ENCODE results near the gene FUT3.

The FUT3 gene

DNA sequence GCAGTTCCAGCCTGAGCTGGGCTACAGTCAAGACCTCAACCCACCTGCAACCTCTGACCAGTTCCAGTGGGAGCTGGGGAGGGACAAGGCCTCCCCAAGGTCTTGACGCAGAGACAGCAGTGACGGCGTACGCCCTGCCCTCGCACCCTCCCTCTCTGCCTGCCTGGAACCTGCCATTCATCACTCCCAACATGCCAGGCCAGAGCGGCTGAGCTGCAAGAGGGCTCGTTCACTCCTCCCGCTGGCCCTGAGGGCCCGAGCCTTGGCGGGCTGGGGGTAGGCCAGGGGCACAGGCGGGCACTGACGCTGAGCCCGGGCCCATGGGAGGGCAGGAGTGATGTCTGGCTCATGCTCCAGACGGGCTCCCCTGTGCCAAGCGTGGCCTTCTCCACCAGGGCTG lies 44.2 kb upstream of the FUT3 start:
- TF ChIP-seq, protein P1, sequence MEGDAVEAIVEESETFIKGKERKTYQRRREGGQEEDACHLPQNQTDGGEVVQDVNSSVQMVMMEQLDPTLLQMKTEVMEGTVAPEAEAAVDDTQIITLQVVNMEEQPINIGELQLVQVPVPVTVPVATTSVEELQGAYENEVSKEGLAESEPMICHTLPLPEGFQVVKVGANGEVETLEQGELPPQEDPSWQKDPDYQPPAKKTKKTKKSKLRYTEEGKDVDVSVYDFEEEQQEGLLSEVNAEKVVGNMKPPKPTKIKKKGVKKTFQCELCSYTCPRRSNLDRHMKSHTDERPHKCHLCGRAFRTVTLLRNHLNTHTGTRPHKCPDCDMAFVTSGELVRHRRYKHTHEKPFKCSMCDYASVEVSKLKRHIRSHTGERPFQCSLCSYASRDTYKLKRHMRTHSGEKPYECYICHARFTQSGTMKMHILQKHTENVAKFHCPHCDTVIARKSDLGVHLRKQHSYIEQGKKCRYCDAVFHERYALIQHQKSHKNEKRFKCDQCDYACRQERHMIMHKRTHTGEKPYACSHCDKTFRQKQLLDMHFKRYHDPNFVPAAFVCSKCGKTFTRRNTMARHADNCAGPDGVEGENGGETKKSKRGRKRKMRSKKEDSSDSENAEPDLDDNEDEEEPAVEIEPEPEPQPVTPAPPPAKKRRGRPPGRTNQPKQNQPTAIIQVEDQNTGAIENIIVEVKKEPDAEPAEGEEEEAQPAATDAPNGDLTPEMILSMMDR (IDR thresholded peaks at IDR 0.05; ENCODE audit: extremely low read depth, insufficient read depth, missing control alignments): no peak
- no peak for DNase-seq (ENCODE audit: low spot score)
- in situ Hi-C loops (cut with MboI; ENCODE audit: low pct_unique_long_range_greater_than_20kb, low sequenced_read_pairs, unreplicated experiment): no loop called here

DNA sequence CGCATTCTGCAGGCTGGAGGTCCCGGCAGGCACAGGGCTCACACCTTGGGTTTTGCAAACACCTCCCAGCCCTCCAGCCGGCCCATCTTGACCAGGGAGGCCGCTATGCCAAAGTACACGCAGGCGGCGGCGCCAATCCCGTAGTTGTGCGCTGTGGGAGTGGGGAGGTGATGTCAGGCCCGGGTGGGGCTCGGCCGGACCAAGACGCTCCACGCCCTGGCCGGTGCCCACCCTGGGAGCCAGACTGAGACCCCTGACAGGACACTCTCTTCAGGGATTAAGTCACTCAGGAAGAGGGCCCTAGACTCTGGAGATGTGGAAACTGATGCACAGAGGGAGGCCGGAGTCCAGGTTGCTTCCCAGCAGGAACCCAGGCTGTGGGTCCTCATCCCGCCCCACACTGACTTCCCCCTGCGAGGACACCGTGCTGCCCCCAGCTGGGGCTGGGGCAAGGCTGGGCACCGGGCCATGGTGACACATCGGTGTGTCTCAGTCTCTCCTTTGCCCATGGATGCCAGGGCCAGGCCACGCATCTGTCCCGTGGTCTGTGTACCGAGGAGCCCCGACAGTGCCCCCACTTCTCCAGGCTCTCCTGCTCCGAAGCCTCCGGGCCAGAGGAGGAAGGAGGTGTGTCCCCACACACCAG lies 43.6 kb upstream of the FUT3 start:
- no peak for DNase-seq (ENCODE audit: low spot score)
- TF ChIP-seq, protein P1 (IDR thresholded peaks at IDR 0.05; ENCODE audit: extremely low read depth, insufficient read depth, missing control alignments): no peak
- in situ Hi-C loops (cut with MboI; ENCODE audit: low pct_unique_long_range_greater_than_20kb, low sequenced_read_pairs, unreplicated experiment): no loop called here

DNA sequence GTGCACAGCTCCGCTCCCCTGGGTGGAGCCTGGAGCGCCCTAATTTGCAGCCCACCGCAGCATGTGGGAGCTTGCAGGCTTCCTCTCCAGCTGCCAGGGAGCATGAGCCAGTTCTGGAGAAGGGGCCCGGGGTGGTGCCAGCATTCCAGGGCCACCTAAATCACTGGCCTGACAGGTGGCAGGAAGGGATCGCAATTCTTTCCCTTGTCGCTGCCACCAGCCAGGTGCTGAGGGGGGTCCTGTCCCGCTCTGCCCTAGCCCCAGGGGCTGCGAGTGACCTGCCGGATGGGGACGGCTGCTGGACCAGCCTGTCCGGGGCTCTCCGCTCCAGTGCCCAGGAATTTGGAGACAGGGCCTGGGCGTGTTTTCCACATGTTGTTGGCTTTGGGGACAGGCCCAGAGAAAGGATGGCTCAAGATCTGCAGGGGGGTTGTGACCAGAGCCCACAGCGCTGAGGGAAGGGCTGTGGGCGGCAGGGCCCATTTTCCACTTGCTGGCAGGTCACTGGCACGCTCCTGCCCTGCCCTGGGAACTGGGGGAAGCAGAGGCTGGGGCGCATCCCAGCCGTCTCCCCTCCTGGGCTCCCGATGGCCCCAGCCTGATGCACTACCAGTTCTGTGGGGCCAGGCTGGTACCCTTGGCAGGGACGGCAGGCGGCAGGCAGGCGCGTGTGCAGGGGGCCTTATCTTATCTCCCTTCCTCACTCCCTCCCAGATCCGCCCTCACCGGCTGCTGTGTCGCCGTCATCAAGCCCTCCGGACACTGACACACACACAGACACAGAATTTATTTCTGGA lies 42.9 kb upstream of the FUT3 start:
- TF ChIP-seq, protein P1 (IDR thresholded peaks at IDR 0.05; ENCODE audit: extremely low read depth, insufficient read depth, missing control alignments): no peak
- in situ Hi-C loops (cut with MboI; ENCODE audit: low pct_unique_long_range_greater_than_20kb, low sequenced_read_pairs, unreplicated experiment): no loop called here
- DNase-seq (ENCODE audit: low spot score): no peak

DNA sequence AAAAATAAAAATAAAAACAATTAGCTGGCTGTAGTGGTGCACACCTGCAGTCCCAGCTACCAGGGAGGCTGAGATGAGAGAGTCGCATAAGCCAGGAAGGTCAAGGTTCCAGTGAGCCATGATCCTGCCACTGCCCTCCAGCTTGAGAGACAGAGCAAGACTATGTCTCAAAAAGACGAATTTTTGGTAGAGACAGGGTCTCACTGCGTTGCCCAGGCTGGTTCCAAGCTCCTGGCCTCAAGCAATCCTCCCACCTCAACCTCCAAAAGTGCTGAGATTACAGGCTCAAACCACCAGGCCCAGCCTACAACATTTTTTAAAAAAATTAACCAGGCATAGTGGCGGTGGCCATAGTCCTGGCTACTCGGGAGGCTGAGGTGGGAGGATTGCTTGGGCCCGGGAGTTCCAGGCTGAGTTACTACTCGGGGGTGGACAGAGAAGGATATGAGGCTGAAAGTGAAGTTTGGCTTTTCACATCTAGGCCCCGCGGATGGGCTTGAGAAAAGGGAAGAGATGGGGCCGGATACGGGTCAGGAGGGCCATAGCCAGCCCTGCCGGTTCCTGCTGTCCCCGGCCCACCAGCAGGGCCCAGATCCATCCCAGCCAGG lies 42.2 kb upstream of the FUT3 start:
- in situ Hi-C loops (cut with MboI; ENCODE audit: low pct_unique_long_range_greater_than_20kb, low sequenced_read_pairs, unreplicated experiment): no loop called here
- TF ChIP-seq, protein P1 (IDR thresholded peaks at IDR 0.05; ENCODE audit: extremely low read depth, insufficient read depth, missing control alignments): no peak

DNA sequence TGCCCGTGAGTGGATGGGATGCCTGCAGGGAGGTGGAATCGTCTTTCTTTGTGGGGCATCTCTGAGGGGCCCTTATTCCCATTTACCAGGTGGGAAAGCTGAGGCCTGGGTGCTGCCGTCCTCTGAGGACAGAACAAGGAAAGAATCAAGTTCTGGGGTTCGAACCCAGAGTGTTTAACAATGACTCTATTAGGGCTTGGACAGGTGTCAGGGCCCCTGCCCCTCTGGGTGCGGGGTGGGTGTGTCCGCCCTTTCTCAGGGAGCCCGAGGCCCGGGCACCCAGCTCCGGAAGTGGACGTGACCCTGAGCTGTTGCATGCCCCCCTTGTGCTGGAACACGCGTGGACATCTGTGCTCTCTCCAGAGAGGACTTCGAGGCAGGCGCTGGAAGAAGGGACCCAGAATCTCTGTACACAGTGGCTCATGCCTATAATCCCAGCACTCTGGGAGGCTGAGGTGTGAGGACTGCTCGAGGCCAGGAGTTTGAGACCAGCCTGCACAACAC lies 41.6 kb upstream of the FUT3 start:
- DNase-seq (ENCODE audit: low spot score): no peak
- TF ChIP-seq, protein P1 (IDR thresholded peaks at IDR 0.05; ENCODE audit: extremely low read depth, insufficient read depth, missing control alignments): no peak
- in situ Hi-C loops (cut with MboI; ENCODE audit: low pct_unique_long_range_greater_than_20kb, low sequenced_read_pairs, unreplicated experiment): no loop called here

More for the DNA sequence above, 42.2 kb upstream of the FUT3 start:
- no peak for DNase-seq (ENCODE audit: low spot score)

DNA sequence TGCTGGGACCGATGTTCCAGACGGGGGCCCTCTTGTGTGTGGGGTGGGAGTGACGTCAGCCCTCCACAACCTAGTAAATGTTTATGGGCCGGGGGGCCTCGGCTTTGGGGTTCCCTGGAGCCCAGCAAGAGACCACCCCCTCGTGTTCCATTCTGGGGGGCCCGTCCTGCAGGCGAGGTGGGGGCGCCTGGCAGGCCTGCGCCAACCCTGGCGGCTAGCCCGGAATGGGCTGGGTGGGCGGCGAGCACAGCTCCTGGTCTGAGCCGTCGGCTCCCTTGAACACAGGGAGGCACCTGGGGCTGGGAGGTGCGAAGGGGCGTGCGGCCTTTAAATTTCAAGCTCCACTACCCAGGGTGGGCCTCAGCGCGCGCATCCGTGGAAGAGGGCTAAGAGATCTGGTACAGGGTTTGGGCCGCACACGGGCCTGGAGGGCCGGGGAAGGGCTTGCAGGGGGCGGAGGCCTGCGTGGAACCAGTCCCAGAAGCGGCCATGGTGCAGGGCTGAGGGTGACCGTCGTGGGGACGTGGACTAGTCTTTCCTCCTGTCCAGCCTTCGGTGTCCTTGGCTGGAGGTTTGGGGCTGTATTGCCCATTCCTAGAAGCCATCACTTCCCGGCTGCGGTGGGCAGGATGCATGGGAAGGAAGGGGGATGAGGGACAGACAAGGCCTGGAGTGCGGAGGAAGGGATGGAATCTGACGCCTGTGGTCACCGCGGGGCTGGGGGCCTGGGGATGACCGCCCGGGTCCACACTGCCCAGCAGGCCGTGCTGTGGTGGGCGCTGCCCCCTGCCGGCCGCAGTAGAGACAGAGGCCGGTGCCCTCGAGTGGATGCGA lies 40.9 kb upstream of the FUT3 start:
- in situ Hi-C loops (cut with MboI; ENCODE audit: low pct_unique_long_range_greater_than_20kb, low sequenced_read_pairs, unreplicated experiment): no loop called here
- TF ChIP-seq, protein P1 (IDR thresholded peaks at IDR 0.05; ENCODE audit: extremely low read depth, insufficient read depth, missing control alignments): peak; percentile 62
- DNase-seq (ENCODE audit: low spot score): peak; percentile 64
